AG09309 (cell line): ENCODE measurements around the gene MAP3K21.
A peak's percentile ranks its signal among the peaks of the same experiment; 100 is the strongest.

Source experiments
- DNase-seq: peaks from one replicate; pipeline ENCODE4 v3.0.0-alpha.2; 2010; ENCODE audit warnings: low read depth
- H3K4me3 ChIP-seq: 2 replicates; pipeline ENCODE4 v1.5.1; 2011; ENCODE audit warnings: mild to moderate bottlenecking, low read depth, low read length, moderate library complexity; ENCODE audit not compliant: control insufficient read depth
- CTCF ChIP-seq: IDR thresholded peaks from 2 replicates; pipeline ENCODE4 v1.5.1; 2011; ENCODE audit warnings: mild to moderate bottlenecking, low read depth, low read length, inconsistent platforms; ENCODE audit not compliant: insufficient read depth, control insufficient read depth; ENCODE audit errors: missing control alignments

Gene MAP3K21

GRCh38 chr1:233327651-233328141 lies at the start of gene MAP3K21:
Gene MAP3K21, plus strand, starts transcription at chr1:233327724. Its CDS starts 305 bp downstream, at chr1:233328029.
- DNase-seq = no peak

GRCh38 chr1:233278631-233279030 lies 48.9 kb upstream of the MAP3K21 start:
- no peak for DNase-seq
- TF ChIP-seq CTCF = no peak
- H3K4me3 ChIP-seq = no peak overlapping the region

More at GRCh38 chr1:233327651-233328141, at the start of gene MAP3K21:
- H3K4me3 ChIP-seq = peak within 1 kb of the TSS; percentile 21
- no peak for TF ChIP-seq CTCF

- DNase-seq = no peak
Measured at GRCh38 chr1:233279971-233280370, 47.6 kb upstream of the MAP3K21 start.

GRCh38 chr1:233281711-233282581 lies 45.6 kb upstream of the MAP3K21 start:
- no peak overlapping the region for H3K4me3 ChIP-seq
- DNase-seq = no peak

More at GRCh38 chr1:233279971-233280370, 47.6 kb upstream of the MAP3K21 start:
- no peak for TF ChIP-seq CTCF
- H3K4me3 ChIP-seq = no peak overlapping the region

GRCh38 chr1:233282582-233282886 lies 45.0 kb upstream of the MAP3K21 start:
- TF ChIP-seq CTCF = no peak
- no peak overlapping the region for H3K4me3 ChIP-seq
- no peak for DNase-seq

More at GRCh38 chr1:233281711-233282581, 45.6 kb upstream of the MAP3K21 start:
- no peak for TF ChIP-seq CTCF

GRCh38 chr1:233289676-233290075 lies 37.8 kb upstream of the MAP3K21 start:
- no peak overlapping the region for H3K4me3 ChIP-seq
- TF ChIP-seq CTCF = no peak
- no peak for DNase-seq
